ENCODE results near the gene ARHGAP30.

ARHGAP30 gene

DNA sequence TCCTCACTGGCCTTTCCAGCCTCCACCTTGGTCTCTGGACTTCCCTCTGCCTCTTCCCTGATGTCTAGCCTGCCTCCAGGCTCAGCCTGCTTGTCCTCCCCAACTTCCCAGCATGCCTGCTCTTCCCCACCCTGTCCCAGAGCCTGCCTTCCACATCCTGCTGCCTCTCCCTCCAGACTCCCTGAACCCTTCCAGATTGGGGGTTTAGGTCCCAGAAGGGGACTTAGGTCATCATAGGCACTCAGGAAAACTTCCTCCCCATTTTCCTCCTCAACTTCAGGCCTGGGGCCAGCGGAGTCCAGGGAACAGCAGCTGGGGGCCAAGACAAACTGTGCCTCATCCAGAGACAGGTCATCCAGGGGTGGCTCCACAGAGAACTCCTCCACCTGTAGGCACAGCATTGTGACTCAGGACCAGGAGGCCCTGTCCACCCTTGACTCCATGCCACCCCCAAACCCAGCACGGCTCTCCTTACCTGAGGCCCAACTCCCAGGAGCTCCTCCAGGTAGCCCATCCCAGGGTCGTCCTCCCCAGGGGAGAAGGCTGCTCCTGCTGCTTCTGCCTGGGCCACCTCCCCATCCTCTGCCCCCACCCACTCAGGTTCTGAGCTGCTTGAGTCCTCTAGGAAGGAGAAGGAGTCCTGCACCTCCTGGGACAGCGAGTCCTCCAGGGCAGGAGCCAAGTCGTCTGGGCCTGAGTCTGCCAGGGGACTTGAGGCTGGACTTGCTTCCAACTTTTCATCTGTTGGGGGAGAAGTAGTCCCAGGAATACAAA, 20.6 kb downstream of the ARHGAP30 start:
- Histone ChIP-seq H3K4me3 (ENCODE audit: low read depth, low read length) (no peak overlapping the region), H3K36me3 (ENCODE audit: control insufficient read depth, insufficient read depth, low read length) (no peaks in the 10 kb centered on the region), H3K27ac (ENCODE audit: low read depth, low read length) (no peak overlapping the region)

DNA sequence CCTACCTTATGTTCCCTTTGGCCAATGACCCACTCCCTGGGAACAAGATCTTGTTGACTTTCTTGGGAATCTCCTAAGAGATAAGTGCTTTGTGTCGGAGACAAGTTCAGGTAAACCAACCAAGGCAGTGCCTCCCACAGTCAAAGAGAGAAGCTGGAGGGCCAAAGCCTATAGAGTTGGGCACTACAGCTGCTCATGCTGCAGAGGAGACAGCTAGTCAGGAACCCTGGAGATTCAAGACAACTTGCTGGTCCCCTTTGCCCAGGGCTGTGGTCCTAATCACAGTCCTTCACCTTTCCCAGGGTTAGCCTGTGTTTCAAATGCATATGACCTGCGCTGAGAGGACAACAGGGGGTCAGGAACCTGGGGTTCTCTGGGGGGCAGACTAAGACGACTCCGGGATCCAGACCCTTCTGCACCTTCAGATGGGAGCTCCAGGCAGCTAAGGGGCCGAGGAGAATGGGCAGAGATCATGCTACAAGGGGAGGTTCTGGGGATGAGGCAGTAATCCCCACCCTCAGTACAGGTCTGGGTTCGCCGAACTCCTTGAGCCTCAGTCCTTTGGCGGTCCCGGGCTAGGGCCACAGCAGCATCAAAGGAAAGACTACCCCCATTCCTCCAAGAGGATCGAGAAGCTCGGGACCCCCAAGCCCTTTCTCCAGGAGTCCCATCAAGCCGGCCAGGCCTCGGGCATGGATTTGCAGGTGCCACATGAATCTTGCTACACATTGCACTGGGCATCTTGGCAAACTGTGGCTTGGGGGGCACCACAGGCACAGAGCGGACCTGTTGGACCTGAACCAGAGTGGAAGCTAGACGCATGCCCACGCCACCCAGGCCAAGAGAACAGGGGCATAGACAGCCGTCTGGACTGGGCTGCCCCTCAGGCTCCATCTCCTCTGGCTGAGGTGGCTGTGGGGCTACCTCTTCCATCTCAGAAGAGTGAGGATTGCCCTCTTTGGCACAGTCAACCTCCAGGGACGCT, 22.0 kb downstream of the ARHGAP30 start:
- H3K4me1 ChIP-seq (ENCODE audit: control insufficient read depth, insufficient read depth, low read length) = 0 out of 2 replicates have a peak, but pooled peaks cover 4% of the 10 kb centered on the region
- no peaks in the 10 kb centered on the region for H3K9me3 ChIP-seq (ENCODE audit: control insufficient read depth, insufficient read depth, low read length)
- no peak overlapping the region for H3K9ac ChIP-seq (ENCODE audit: low read depth, low read length)
- peaks cover 6% of the 10 kb centered on the region for H3K36me3 ChIP-seq (ENCODE audit: control insufficient read depth, insufficient read depth, low read length)
- H3K27ac ChIP-seq (ENCODE audit: low read depth, low read length) = no peak overlapping the region
- H3K4me3 ChIP-seq (ENCODE audit: low read depth, low read length) = no peak overlapping the region
- no peaks in the 10 kb centered on the region for H3K27me3 ChIP-seq (ENCODE audit: control insufficient read depth, insufficient read depth, low read length)

More for the DNA sequence above, 20.6 kb downstream of the ARHGAP30 start:
- H3K9me3 ChIP-seq (ENCODE audit: control insufficient read depth, insufficient read depth, low read length) = no peaks in the 10 kb centered on the region
- 0 out of 2 replicates have a peak, but pooled peaks cover 4% of the 10 kb centered on the region for H3K4me1 ChIP-seq (ENCODE audit: control insufficient read depth, insufficient read depth, low read length)
- no peak overlapping the region for H3K9ac ChIP-seq (ENCODE audit: low read depth, low read length)
- H3K27me3 ChIP-seq (ENCODE audit: control insufficient read depth, insufficient read depth, low read length) = no peaks in the 10 kb centered on the region

DNA sequence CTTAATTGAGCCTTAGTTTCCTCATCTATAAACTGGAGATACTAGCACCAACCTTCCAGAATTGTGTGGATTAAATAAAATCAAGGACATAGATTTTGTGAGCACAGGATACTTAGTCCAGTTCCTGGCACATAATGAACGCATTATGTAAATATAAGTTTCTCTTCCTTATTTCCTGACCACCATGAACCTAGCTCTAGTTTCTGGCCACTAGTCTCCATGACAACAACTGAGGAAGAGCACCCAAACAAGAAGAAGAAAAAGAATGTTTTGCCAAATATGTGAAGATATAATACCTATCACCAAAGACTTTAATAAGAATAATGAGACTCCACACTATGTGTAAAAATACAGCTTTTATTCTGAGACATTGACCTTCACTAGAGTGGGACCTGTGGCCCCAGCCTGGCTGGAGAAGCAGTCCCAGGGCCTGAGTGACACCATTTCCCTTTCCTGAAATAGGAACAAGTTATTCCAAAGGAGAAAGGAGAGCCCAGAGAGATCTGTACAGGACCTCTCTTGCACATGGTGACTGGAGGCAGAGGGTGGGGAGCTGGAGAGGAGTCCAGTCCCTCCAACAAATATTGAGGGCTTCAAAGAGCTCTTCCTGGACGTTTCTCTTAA, 23.0 kb downstream of the ARHGAP30 start:
- Histone ChIP-seq H3K4me1 (ENCODE audit: control insufficient read depth, insufficient read depth, low read length) (0 out of 2 replicates have a peak, but pooled peaks cover 4% of the 10 kb centered on the region), H3K4me3 (ENCODE audit: low read depth, low read length) (peak overlapping the region; percentile 96), H3K9ac (ENCODE audit: low read depth, low read length) (peak overlapping the region; percentile 94; the same call in 1 of the 2 replicates), H3K9me3 (ENCODE audit: control insufficient read depth, insufficient read depth, low read length) (no peaks in the 10 kb centered on the region), H3K27ac (ENCODE audit: low read depth, low read length) (peak overlapping the region; percentile 95), H3K27me3 (ENCODE audit: control insufficient read depth, insufficient read depth, low read length) (no peaks in the 10 kb centered on the region), H3K36me3 (ENCODE audit: control insufficient read depth, insufficient read depth, low read length) (peaks cover 16% of the 10 kb centered on the region)

DNA sequence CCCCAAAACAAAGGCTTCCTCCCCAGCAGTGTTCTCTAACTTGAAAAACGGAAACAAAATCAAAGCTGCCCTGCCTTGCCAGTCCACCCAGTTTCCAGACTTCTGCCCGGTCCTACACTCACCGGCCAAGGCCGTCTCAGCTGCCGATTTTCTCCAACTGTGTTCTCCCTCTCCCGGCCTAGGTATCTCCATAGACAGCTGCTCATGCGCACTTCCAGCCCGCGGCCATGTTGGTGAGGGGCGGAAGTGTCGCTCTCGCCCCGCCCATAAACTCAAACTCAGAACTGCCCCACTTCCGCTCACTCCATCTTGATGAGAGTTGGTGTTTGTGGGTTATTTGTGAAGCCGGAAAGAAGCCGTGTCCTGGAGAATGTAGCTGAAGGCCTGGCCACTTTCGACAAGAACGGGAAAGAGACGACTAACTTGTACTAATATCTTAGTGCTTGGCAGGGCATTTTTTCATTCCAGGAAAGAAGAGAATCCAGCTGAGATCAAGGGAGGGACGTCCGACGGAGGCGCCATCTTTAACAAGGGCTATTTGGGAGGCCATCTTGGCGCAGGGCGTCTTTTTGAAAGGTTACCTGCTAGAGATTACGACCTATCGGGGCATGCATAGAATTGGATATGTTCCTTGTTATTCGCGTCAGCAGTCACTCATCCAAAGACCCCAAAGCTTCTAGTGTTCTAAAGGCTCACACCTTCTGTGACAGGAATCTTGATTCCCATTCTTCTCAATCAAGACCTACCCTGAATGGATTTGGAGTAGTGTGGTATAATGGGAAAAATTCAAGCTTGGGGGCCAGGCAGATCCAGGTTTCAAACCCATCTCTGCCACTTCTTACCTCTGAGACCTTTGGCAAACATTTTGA, 23.7 kb downstream of the ARHGAP30 start, which contains the start of gene USF1:
TSS of gene USF1 (minus strand) at position 242 of the 869 bp plus-strand sequence. CDS start 2,702 bp downstream, outside the sequence.
- peak within 1 kb of the TSS; percentile 95 for H3K27ac ChIP-seq (ENCODE audit: low read depth, low read length)
- H3K27me3 ChIP-seq (ENCODE audit: control insufficient read depth, insufficient read depth, low read length) = no peaks in the 10 kb centered on the region
- 0 out of 2 replicates have a peak, but pooled peaks cover 4% of the 10 kb centered on the region for H3K4me1 ChIP-seq (ENCODE audit: control insufficient read depth, insufficient read depth, low read length)
- H3K4me3 ChIP-seq (ENCODE audit: low read depth, low read length) = peak within 1 kb of the TSS; percentile 96
- peak within 1 kb of the TSS; percentile 94 for H3K9ac ChIP-seq (ENCODE audit: low read depth, low read length)
- H3K9me3 ChIP-seq (ENCODE audit: control insufficient read depth, insufficient read depth, low read length) = no peaks in the 10 kb centered on the region
- H3K36me3 ChIP-seq (ENCODE audit: control insufficient read depth, insufficient read depth, low read length) = peaks cover 22% of the 10 kb centered on the region

DNA sequence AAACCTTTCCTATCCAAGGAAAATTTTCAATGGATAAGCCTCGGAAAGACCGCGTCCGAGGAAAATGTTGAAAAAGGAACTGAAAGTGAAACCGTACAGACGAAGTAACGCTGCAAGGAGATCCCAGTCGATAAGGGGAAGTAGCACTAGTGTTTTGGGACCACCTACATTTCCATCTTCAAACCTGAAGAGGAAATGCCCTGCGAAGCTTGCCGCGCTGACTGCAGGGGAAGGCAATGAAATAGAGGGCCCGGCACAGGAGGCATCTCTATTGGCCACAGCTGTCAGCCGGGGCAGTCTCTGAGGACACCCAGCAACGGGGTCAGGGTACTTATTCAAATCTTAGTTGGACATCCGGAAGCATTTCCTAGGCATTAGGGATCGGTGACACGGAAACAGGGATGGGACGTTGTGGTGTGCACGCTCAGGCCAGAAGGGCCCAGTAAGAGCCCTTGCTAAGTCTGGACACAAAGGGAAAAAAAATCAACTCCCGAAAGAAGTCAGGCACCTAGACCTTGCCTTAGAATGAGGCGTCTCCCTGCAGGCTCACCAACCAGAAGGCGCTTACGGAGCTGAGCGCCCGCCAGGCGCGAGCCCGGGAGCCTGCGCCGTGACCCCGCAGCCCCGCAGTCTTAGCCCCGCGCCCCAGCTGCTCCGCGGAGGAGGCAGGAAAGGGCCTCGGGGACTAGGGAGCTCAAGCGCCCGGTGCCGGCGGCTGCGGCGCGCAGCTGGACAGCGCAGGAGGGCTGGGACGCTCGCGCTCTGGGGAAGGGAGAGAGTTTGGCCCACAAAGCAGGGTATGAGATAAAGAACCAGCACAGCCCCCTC, 24.6 kb downstream of the ARHGAP30 start:
- H3K4me1 ChIP-seq (ENCODE audit: control insufficient read depth, insufficient read depth, low read length) = 0 out of 2 replicates have a peak, but pooled peaks cover 4% of the 10 kb centered on the region
- peak overlapping the region; percentile 96 for H3K4me3 ChIP-seq (ENCODE audit: low read depth, low read length)
- peak overlapping the region; percentile 94 for H3K9ac ChIP-seq (ENCODE audit: low read depth, low read length)
- H3K27ac ChIP-seq (ENCODE audit: low read depth, low read length) = peak overlapping the region; percentile 95
- no peaks in the 10 kb centered on the region for H3K9me3 ChIP-seq (ENCODE audit: control insufficient read depth, insufficient read depth, low read length)
- no peaks in the 10 kb centered on the region for H3K27me3 ChIP-seq (ENCODE audit: control insufficient read depth, insufficient read depth, low read length)
- peaks cover 30% of the 10 kb centered on the region for H3K36me3 ChIP-seq (ENCODE audit: control insufficient read depth, insufficient read depth, low read length)

DNA sequence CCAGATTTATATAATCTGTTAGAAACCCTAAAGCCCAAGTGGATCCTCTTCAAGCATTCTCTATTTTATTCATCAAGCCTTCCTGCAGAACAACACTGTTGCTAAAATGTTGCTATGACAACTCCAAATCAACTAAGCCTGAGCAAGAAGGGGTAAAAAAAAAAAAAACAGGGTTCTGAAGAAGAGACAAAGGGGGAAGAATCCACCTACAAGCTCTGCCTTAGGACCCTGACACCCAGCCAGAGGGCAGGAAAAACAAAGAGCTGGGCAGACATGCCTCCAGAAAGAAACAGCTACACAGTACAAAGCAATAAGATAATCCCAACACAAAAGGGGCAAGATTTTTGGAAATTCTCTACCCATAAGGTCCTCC, 25.2 kb downstream of the ARHGAP30 start:
- Histone ChIP-seq H3K4me3 (ENCODE audit: low read depth, low read length) (peak overlapping the region; percentile 96), H3K9me3 (ENCODE audit: control insufficient read depth, insufficient read depth, low read length) (no peaks in the 10 kb centered on the region), H3K36me3 (ENCODE audit: control insufficient read depth, insufficient read depth, low read length) (peaks cover 36% of the 10 kb centered on the region), H3K4me1 (ENCODE audit: control insufficient read depth, insufficient read depth, low read length) (0 out of 2 replicates have a peak, but pooled peaks cover 4% of the 10 kb centered on the region), H3K27ac (ENCODE audit: low read depth, low read length) (peak overlapping the region; percentile 95), H3K27me3 (ENCODE audit: control insufficient read depth, insufficient read depth, low read length) (no peaks in the 10 kb centered on the region), H3K9ac (ENCODE audit: low read depth, low read length) (peak overlapping the region; percentile 12; the same call in 1 of the 2 replicates)

DNA sequence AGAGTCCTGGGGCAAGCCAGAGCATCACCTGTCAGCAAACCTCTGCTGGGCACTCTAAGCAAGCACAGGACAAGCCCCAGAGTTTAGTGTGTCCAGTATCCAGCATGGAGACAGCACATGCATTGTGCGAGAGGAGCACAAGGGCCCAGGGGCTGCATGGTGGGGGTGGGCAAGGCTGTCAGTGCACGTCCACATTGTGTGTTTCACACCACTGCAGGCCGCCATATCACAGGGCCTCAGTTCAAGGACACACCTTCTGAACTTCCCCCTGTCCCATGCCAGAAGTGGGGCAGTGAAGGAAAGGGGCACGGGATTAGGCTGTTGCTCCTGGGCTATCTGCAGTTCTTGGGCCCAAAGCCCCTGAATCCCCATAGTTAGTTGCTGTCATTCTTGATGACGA, 30.1 kb downstream of the ARHGAP30 start:
- no peak overlapping the region for H3K27ac ChIP-seq (ENCODE audit: low read depth, low read length)
- H3K9me3 ChIP-seq (ENCODE audit: control insufficient read depth, insufficient read depth, low read length) = no peaks in the 10 kb centered on the region
- no peaks in the 10 kb centered on the region for H3K27me3 ChIP-seq (ENCODE audit: control insufficient read depth, insufficient read depth, low read length)
- peaks cover 17% of the 10 kb centered on the region; the same call in 1 of the 2 replicates for H3K4me1 ChIP-seq (ENCODE audit: control insufficient read depth, insufficient read depth, low read length)
- peak overlapping the region; percentile 81 for H3K4me3 ChIP-seq (ENCODE audit: low read depth, low read length)
- peaks cover 47% of the 10 kb centered on the region for H3K36me3 ChIP-seq (ENCODE audit: control insufficient read depth, insufficient read depth, low read length)
- H3K9ac ChIP-seq (ENCODE audit: low read depth, low read length) = no peak overlapping the region

DNA sequence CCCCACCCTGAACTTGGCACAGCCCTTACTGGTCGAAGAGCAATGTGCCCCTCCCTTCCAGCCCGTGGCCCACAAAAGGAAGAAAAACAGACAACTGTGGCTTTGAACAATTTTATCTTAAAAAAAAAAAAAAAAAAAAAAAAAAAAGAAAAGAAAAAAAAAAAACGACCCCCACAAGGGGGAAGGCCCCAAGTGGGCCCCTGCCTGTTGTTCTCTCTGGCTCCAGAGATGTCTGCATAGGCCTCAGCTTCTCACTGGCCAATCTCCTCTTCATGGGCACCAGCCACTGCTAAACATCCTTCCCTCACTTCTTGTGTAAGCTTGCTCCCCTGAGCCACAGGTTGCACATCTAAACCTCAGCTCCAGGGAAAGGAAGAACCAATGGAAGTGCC, 30.5 kb downstream of the ARHGAP30 start:
- Histone ChIP-seq H3K9me3 (ENCODE audit: control insufficient read depth, insufficient read depth, low read length) (no peaks in the 10 kb centered on the region), H3K4me3 (ENCODE audit: low read depth, low read length) (peak overlapping the region; percentile 81), H3K9ac (ENCODE audit: low read depth, low read length) (no peak overlapping the region), H3K27ac (ENCODE audit: low read depth, low read length) (peak overlapping the region; percentile 77), H3K36me3 (ENCODE audit: control insufficient read depth, insufficient read depth, low read length) (peaks cover 47% of the 10 kb centered on the region), H3K4me1 (ENCODE audit: control insufficient read depth, insufficient read depth, low read length) (peaks cover 17% of the 10 kb centered on the region; the same call in 1 of the 2 replicates), H3K27me3 (ENCODE audit: control insufficient read depth, insufficient read depth, low read length) (no peaks in the 10 kb centered on the region)

DNA sequence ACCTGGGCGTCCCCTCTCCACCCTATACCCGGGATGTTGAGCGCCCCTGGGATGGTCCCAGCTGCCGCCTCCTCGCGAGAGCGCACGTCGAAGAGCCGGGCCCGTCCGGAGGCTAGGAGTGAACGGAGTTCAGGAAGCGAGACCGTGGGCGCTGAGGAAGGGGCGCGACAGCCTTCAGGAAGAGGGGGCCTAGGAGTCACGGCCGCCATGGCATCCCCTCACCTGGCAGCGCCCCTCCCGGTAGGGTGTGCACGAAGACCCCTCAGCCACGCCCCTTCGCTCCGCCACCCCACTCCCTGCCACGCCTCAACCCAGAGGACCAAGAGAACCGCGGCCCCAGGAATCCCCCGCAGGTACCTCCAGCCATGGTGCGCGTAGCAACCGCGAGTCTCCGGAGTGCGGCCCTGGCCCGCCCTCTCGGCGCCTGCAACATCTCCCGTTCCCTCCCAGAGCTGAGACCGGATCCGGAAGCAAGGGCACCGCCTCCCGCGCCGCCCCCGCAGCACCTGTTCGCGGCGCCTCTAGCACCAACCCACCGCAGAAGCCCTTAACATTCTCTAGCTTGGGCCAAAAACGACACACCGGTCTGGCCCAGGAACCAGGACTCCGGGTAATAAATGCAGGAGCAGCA, 31.1 kb downstream of the ARHGAP30 start, which contains the start of gene TSTD1:
TSS of gene TSTD1 (minus strand) at position 442 of the 631 bp plus-strand sequence. CDS start at position 367, 75 bp downstream.
- H3K36me3 ChIP-seq (ENCODE audit: control insufficient read depth, insufficient read depth, low read length) = peaks cover 47% of the 10 kb centered on the region
- peaks cover 17% of the 10 kb centered on the region; the same call in 1 of the 2 replicates for H3K4me1 ChIP-seq (ENCODE audit: control insufficient read depth, insufficient read depth, low read length)
- peak within 1 kb of the TSS; percentile 81 for H3K4me3 ChIP-seq (ENCODE audit: low read depth, low read length)
- peak within 1 kb of the TSS; percentile 77 for H3K27ac ChIP-seq (ENCODE audit: low read depth, low read length)
- H3K27me3 ChIP-seq (ENCODE audit: control insufficient read depth, insufficient read depth, low read length) = no peaks in the 10 kb centered on the region
- no peaks in the 10 kb centered on the region for H3K9me3 ChIP-seq (ENCODE audit: control insufficient read depth, insufficient read depth, low read length)
- peak within 1 kb of the TSS; percentile 46; the same call in 1 of the 2 replicates for H3K9ac ChIP-seq (ENCODE audit: low read depth, low read length)
